ENCODE results near the gene CAMKV. TPM values are rescaled to one million over a fixed set of nuclear protein-coding genes. Genes with fewer than 3 reads are reported as not detected.

CAMKV gene
- total and polyA plus RNA-seq, 2 of the 8 experiments (the other 6 are each of a cell fraction or from before 2014, with no cell fraction given) = 56.3 to 66.4 TPM

Small RNA genes lying within 50 kb of the gene (small RNA-seq; reads per million reads assigned to genes)
- not detected for gene RN7SL217P (ENCODE audit: insufficient read depth)

Other genes starting within 250 kb of the CAMKV start
- gene APEH, start 195.6 kb downstream of the CAMKV start, total RNA-seq (2021; fragmentation: NEBNext Ultra II Directional; extraction: Animal tissue kit (Norgen Biotek cat#: 25700)) = 222 and 236 TPM in 2 replicates
- gene APEH, start 195.6 kb downstream of the CAMKV start, polyA plus RNA-seq (2011; rRNA removed) = 260 and 275 TPM in 2 replicates
- gene MST1, start 180.4 kb downstream of the CAMKV start, total RNA-seq (2021; fragmentation: NEBNext Ultra II Directional; extraction: Animal tissue kit (Norgen Biotek cat#: 25700)) = 6.2 and 8.5 TPM in 2 replicates
- gene MST1, start 180.4 kb downstream of the CAMKV start, polyA plus RNA-seq (2011; rRNA removed) = 9.5 and 14.2 TPM in 2 replicates
- gene RNF123, start 180.3 kb downstream of the CAMKV start, total RNA-seq (2021; fragmentation: NEBNext Ultra II Directional; extraction: Animal tissue kit (Norgen Biotek cat#: 25700)) = 30.5 and 34.2 TPM in 2 replicates
- gene RNF123, start 180.3 kb downstream of the CAMKV start, polyA plus RNA-seq (2011; rRNA removed) = 57.7 and 71.5 TPM in 2 replicates
- gene AMIGO3, start 150.2 kb downstream of the CAMKV start, total RNA-seq (2021; fragmentation: NEBNext Ultra II Directional; extraction: Animal tissue kit (Norgen Biotek cat#: 25700)) = 1.6 and 2.9 TPM in 2 replicates
- 8.8 and 13.1 TPM in 2 replicates for gene AMIGO3, start 150.2 kb downstream of the CAMKV start, polyA plus RNA-seq (2011; rRNA removed)
- 23.9 and 24.0 TPM in 2 replicates for gene GMPPB, start 146.0 kb downstream of the CAMKV start, total RNA-seq (2021; fragmentation: NEBNext Ultra II Directional; extraction: Animal tissue kit (Norgen Biotek cat#: 25700))
- gene GMPPB, start 146.0 kb downstream of the CAMKV start, polyA plus RNA-seq (2011; rRNA removed) = 20.9 and 26.6 TPM in 2 replicates
- 35.2 and 36.3 TPM in 2 replicates for gene IP6K1, start 83.4 kb downstream of the CAMKV start, total RNA-seq (2021; fragmentation: NEBNext Ultra II Directional; extraction: Animal tissue kit (Norgen Biotek cat#: 25700))
- gene IP6K1, start 83.4 kb downstream of the CAMKV start, polyA plus RNA-seq (2011; rRNA removed) = 31.5 and 43.9 TPM in 2 replicates
- 0.50 and 0.54 TPM in 2 replicates for gene CDHR4, start 70.0 kb downstream of the CAMKV start, total RNA-seq (2021; fragmentation: NEBNext Ultra II Directional; extraction: Animal tissue kit (Norgen Biotek cat#: 25700))
- 0.60 and 0.96 TPM in 2 replicates for gene CDHR4, start 70.0 kb downstream of the CAMKV start, polyA plus RNA-seq (2011; rRNA removed)
- gene INKA1, start 66.6 kb downstream of the CAMKV start, total RNA-seq (2021; fragmentation: NEBNext Ultra II Directional; extraction: Animal tissue kit (Norgen Biotek cat#: 25700)) = 1.3 and 1.8 TPM in 2 replicates
- gene INKA1, start 66.6 kb downstream of the CAMKV start, polyA plus RNA-seq (2011; rRNA removed) = 4.7 and 4.8 TPM in 2 replicates
- 0.34 and 1.9 TPM in 2 replicates for gene UBA7, start 56.0 kb downstream of the CAMKV start, total RNA-seq (2021; fragmentation: NEBNext Ultra II Directional; extraction: Animal tissue kit (Norgen Biotek cat#: 25700))
- 0.65 and 1.8 TPM in 2 replicates for gene UBA7, start 56.0 kb downstream of the CAMKV start, polyA plus RNA-seq (2011; rRNA removed)
- gene TRAIP, start 13.3 kb downstream of the CAMKV start, total RNA-seq (2021; fragmentation: NEBNext Ultra II Directional; extraction: Animal tissue kit (Norgen Biotek cat#: 25700)) = 25.4 and 28.1 TPM in 2 replicates
- 27.7 and 29.5 TPM in 2 replicates for gene TRAIP, start 13.3 kb downstream of the CAMKV start, polyA plus RNA-seq (2011; rRNA removed)
- gene MST1R, start 34.0 kb upstream of the CAMKV start, total RNA-seq (2021; fragmentation: NEBNext Ultra II Directional; extraction: Animal tissue kit (Norgen Biotek cat#: 25700)) = 4.8 and 7.6 TPM in 2 replicates
- 7.6 and 9.4 TPM in 2 replicates for gene MST1R, start 34.0 kb upstream of the CAMKV start, polyA plus RNA-seq (2011; rRNA removed)
- gene MON1A, start 59.9 kb upstream of the CAMKV start, total RNA-seq (2021; fragmentation: NEBNext Ultra II Directional; extraction: Animal tissue kit (Norgen Biotek cat#: 25700)) = 9.8 and 10.3 TPM in 2 replicates
- gene MON1A, start 59.9 kb upstream of the CAMKV start, polyA plus RNA-seq (2011; rRNA removed) = 14.1 and 20.4 TPM in 2 replicates
- 80.1 and 81.2 TPM in 2 replicates for gene RBM6, start 70.2 kb upstream of the CAMKV start, total RNA-seq (2021; fragmentation: NEBNext Ultra II Directional; extraction: Animal tissue kit (Norgen Biotek cat#: 25700))
- gene RBM6, start 70.2 kb upstream of the CAMKV start, polyA plus RNA-seq (2011; rRNA removed) = 21.4 and 30.6 TPM in 2 replicates
- gene RBM5, start 219.0 kb upstream of the CAMKV start, total RNA-seq (2021; fragmentation: NEBNext Ultra II Directional; extraction: Animal tissue kit (Norgen Biotek cat#: 25700)) = 82.7 and 83.7 TPM in 2 replicates
- 98.8 and 144 TPM in 2 replicates for gene RBM5, start 219.0 kb upstream of the CAMKV start, polyA plus RNA-seq (2011; rRNA removed)